K562 (cell line): ENCODE data around the gene SLC7A8.

Source experiments
- CBFB ChIP-seq: sonication (generic); formaldehyde crosslinking; IDR thresholded peaks from 2 replicates; pipeline ENCODE4 v1.4.0; 2020; ENCODE audit warnings: mild to moderate bottlenecking, missing genetic modification reagents
- CHD2 ChIP-seq: IDR thresholded peaks from 2 replicates; pipeline ENCODE4 v1.6.1; 2011; ENCODE audit warnings: low read depth, low read length
- FOS ChIP-seq: IDR thresholded peaks from 3 replicates; pipeline ENCODE4 v1.6.1; 2011; ENCODE audit not compliant: insufficient read length; ENCODE audit errors: extremely low read depth
- RBM25 ChIP-seq: fragments of 200-400 bp; formaldehyde crosslinking; IDR thresholded peaks from 2 replicates; pipeline ENCODE4 v1.6.1; 2018; ENCODE audit warnings: low read length, low read depth, moderate library complexity; ENCODE audit not compliant: severe bottlenecking
- RHOXF2B ChIP-seq: fragments of 250-450 bp; sonication (Bioruptor Pico); conservative IDR thresholded peaks from 2 replicates; pipeline ENCODE4 v1.5.1; 2021
- TF ChIP-seq, protein P1 (sequence below): sonication (generic); formaldehyde crosslinking; IDR thresholded peaks from 2 replicates; pipeline ENCODE4 v1.8.0; 2022; ENCODE audit warnings: missing genetic modification reagents, mild to moderate bottlenecking, borderline replicate concordance
- TF ChIP-seq, protein P2 (sequence below): fragments of 250-450 bp; sonication (Bioruptor Pico); IDR thresholded peaks from 2 replicates; pipeline ENCODE4 v1.8.0; 2021; ENCODE audit warnings: moderate library complexity, mild to moderate bottlenecking, inconsistent platforms

DNA sequence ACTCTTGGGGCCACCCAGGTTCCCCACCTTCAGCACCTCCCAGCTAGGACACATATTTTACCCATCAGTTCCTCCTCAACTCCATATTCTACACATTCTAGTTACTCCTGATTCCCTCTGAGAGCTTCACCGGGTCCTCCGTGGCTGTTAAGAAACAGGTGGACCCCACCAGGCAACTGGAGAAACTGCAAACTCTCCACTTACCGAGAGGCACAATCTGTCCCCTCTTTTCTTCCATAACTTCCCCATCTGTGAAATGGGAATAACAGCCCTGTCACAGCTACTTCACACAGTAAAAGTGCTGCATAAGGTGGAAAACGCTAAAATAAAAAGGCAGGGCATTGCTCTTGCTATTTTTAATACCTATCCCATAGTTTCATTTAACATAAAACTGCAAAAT lies 1.5 kb downstream of the SLC7A8 start:
- TF ChIP-seq CBFB (CRISPR knock-in tag) (no peak), FOS (no peak), RHOXF2B (no peak), RBM25 (peak; percentile 51), CHD2 (no peak)
- TF ChIP-seq, protein P1, sequence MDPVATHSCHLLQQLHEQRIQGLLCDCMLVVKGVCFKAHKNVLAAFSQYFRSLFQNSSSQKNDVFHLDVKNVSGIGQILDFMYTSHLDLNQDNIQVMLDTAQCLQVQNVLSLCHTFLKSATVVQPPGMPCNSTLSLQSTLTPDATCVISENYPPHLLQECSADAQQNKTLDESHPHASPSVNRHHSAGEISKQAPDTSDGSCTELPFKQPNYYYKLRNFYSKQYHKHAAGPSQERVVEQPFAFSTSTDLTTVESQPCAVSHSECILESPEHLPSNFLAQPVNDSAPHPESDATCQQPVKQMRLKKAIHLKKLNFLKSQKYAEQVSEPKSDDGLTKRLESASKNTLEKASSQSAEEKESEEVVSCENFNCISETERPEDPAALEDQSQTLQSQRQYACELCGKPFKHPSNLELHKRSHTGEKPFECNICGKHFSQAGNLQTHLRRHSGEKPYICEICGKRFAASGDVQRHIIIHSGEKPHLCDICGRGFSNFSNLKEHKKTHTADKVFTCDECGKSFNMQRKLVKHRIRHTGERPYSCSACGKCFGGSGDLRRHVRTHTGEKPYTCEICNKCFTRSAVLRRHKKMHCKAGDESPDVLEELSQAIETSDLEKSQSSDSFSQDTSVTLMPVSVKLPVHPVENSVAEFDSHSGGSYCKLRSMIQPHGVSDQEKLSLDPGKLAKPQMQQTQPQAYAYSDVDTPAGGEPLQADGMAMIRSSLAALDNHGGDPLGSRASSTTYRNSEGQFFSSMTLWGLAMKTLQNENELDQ (CRISPR knock-in tag) = no peak
- TF ChIP-seq, protein P2, sequence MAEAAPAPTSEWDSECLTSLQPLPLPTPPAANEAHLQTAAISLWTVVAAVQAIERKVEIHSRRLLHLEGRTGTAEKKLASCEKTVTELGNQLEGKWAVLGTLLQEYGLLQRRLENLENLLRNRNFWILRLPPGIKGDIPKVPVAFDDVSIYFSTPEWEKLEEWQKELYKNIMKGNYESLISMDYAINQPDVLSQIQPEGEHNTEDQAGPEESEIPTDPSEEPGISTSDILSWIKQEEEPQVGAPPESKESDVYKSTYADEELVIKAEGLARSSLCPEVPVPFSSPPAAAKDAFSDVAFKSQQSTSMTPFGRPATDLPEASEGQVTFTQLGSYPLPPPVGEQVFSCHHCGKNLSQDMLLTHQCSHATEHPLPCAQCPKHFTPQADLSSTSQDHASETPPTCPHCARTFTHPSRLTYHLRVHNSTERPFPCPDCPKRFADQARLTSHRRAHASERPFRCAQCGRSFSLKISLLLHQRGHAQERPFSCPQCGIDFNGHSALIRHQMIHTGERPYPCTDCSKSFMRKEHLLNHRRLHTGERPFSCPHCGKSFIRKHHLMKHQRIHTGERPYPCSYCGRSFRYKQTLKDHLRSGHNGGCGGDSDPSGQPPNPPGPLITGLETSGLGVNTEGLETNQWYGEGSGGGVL = no peak
